H1 (cell line): ENCODE results near the gene ASPDH. TPM values are rescaled to one million over a fixed set of nuclear protein-coding genes. Genes with fewer than 3 reads are reported as not detected.

Experiments
- CTCF ChIA-PET: fragments of 300-600 bp; sonication (Branson Sonifier 250); formaldehyde crosslinking; loops from one replicate; lab custom pipeline; 2021; ENCODE audit not compliant: partially characterized antibody; lab: Charles Lee
- POLR2A ChIA-PET: fragments of 300-600 bp; sonication (Branson Sonifier 250); formaldehyde crosslinking; loops from one replicate; lab custom pipeline; 2021; ENCODE audit warnings: inconsistent platforms; ENCODE audit not compliant: partially characterized antibody; lab: Charles Lee
- DNase-seq, 2 experiments: peaks; one replicate each; pipeline versions ENCODE4 v3.0.0 to v3.0.0-alpha.2; 2010 to 2022; ENCODE audit warnings: low spot score in 2 of 2, low read depth in 1 of 2, mixed read lengths in 1 of 2
- FAIRE-seq: peaks from 2 replicates; lab custom pipeline; 2011; peaks lifted over from hg19 to GRCh38; lab: Jason Lieb, UNC
- H2AFZ ChIP-seq: 2 replicates; pipeline ENCODE4 v1.8.1; 2012; ENCODE audit warnings: low read length, inconsistent platforms
- H2AK5ac ChIP-seq: 2 replicates; pipeline ENCODE4 v1.6.1; 2013; ENCODE audit warnings: low read depth, low read length
- H2BK120ac ChIP-seq: replicated peaks from 2 replicates; pipeline ENCODE3; 2013; ENCODE audit warnings: low read depth, low read length, inconsistent platforms
- H2BK12ac ChIP-seq: 2 replicates; pipeline ENCODE4 v1.6.1; 2013; ENCODE audit warnings: low read depth, low read length
- H2BK15ac ChIP-seq: 2 replicates; pipeline ENCODE4 v1.6.1; 2013; ENCODE audit warnings: low read length
- H2BK20ac ChIP-seq: 2 replicates; pipeline ENCODE4 v1.6.1; 2013; ENCODE audit warnings: low read length
- H2BK5ac ChIP-seq: 2 replicates; pipeline ENCODE4 v1.6.1; 2013; ENCODE audit warnings: low read depth, low read length
- H3K14ac ChIP-seq: 2 replicates; pipeline ENCODE4 v1.6.1; 2013; ENCODE audit warnings: inconsistent platforms; ENCODE audit not compliant: insufficient read length
- H3K18ac ChIP-seq: 2 replicates; pipeline ENCODE4 v1.6.1; 2013; ENCODE audit warnings: low read length; ENCODE audit errors: extremely low read depth
- H3K23ac ChIP-seq: 2 replicates; pipeline ENCODE4 v1.6.1; 2013; ENCODE audit warnings: inconsistent platforms; ENCODE audit not compliant: insufficient read length
- H3K23me2 ChIP-seq: 2 replicates; pipeline ENCODE4 v1.6.1; 2013; ENCODE audit warnings: low read depth, low read length
- H3K27ac ChIP-seq: 2 replicates; pipeline ENCODE4 v1.6.1; 2011; ENCODE audit warnings: low read depth, low read length, inconsistent platforms
- H3K27me3 ChIP-seq, 4 experiments: replicated peaks in 1 of 4; 1 replicate in 1 of 4; 2 replicates in 3 of 4; pipeline versions ENCODE4 v1.6.1 to v1.8.1; 2011 to 2013; ENCODE audit warnings: low read length in 3 of 4, mild to moderate bottlenecking in 3 of 4, inconsistent platforms in 2 of 4, mixed read lengths in 2 of 4, moderate library complexity in 1 of 4; ENCODE audit not compliant: control insufficient read depth in 3 of 4, insufficient read depth in 3 of 4; ENCODE audit errors: extremely low read depth in 1 of 4
- H3K36me3 ChIP-seq, 4 experiments: 2 replicates each; pipeline versions ENCODE4 v1.6.1 to v1.8.1; 2011 to 2013; ENCODE audit warnings: mild to moderate bottlenecking in 4 of 4, low read length in 3 of 4, moderate library complexity in 2 of 4, control low read depth in 1 of 4, inconsistent platforms in 1 of 4; ENCODE audit not compliant: insufficient read depth in 4 of 4, control insufficient read depth in 2 of 4
- H3K4ac ChIP-seq: replicated peaks from 2 replicates; pipeline ENCODE3; 2013; ENCODE audit warnings: low read length, low read depth, mixed read lengths, inconsistent platforms; ENCODE audit not compliant: insufficient read length
- H3K4me1 ChIP-seq, 4 experiments: replicated peaks in 1 of 4; 1 replicate in 1 of 4; 2 replicates in 3 of 4; pipeline versions ENCODE4 v1.6.1 to v1.8.1; 2011 to 2013; ENCODE audit warnings: low read length in 3 of 4, inconsistent platforms in 2 of 4, mixed read lengths in 1 of 4; ENCODE audit not compliant: insufficient read depth in 4 of 4, control insufficient read depth in 3 of 4
- H3K4me2 ChIP-seq, 2 experiments: 2 replicates each; pipeline versions ENCODE4 v1.6.1 to v1.8.1; 2011 to 2013; ENCODE audit warnings: low read depth in 2 of 2, low read length in 2 of 2, control low read depth in 1 of 2, inconsistent platforms in 1 of 2, mild to moderate bottlenecking in 1 of 2; ENCODE audit not compliant: insufficient read depth in 1 of 2
- H3K4me3 ChIP-seq, 4 experiments: fragments of 200-600, 300-600 bp in 1 of 4; sonication (generic), shearing (Covaris generic), sonication (Bioruptor Twin) in 1 of 4; 2 replicates each; pipeline versions ENCODE4 v1.5.1 to v1.8.1; 2011 to 2016; ENCODE audit warnings: low read length in 4 of 4, low read depth in 3 of 4, control low read depth in 2 of 4, inconsistent platforms in 2 of 4, mild to moderate bottlenecking in 2 of 4, mixed read lengths in 1 of 4, moderate library complexity in 1 of 4; ENCODE audit not compliant: insufficient read depth in 2 of 4; ENCODE audit errors: extremely low read depth in 1 of 4
- H3K56ac ChIP-seq: replicated peaks from 2 replicates; pipeline ENCODE3; 2013; ENCODE audit warnings: low read depth, mild to moderate bottlenecking, mixed read lengths, low read length, inconsistent platforms; ENCODE audit not compliant: insufficient read length
- H3K79me1 ChIP-seq: 2 replicates; pipeline ENCODE4 v1.6.1; 2013; ENCODE audit warnings: low read depth, low read length, control low read depth
- H3K79me2 ChIP-seq, 2 experiments: 2 replicates each; pipeline versions ENCODE4 v1.6.1 to v1.8.1; 2012 to 2013; ENCODE audit warnings: low read length in 2 of 2, mild to moderate bottlenecking in 2 of 2, inconsistent platforms in 1 of 2; ENCODE audit not compliant: insufficient read depth in 2 of 2, control insufficient read depth in 1 of 2
- H3K9ac ChIP-seq, 4 experiments: replicated peaks in 1 of 4; 1 replicate in 1 of 4; 2 replicates in 3 of 4; pipeline versions ENCODE4 v1.6.1 to v1.8.1; 2011 to 2013; ENCODE audit warnings: low read depth in 3 of 4, low read length in 3 of 4, control low read depth in 2 of 4, mild to moderate bottlenecking in 2 of 4, moderate library complexity in 2 of 4, inconsistent platforms in 1 of 4; ENCODE audit errors: extremely low read depth in 1 of 4
- H3K9me3 ChIP-seq, 2 experiments: 2 replicates each; pipeline versions ENCODE4 v1.6.1 to v1.8.1; 2012 to 2013; ENCODE audit warnings: mild to moderate bottlenecking in 2 of 2, moderate library complexity in 2 of 2, control low read depth in 1 of 2, inconsistent platforms in 1 of 2, low read depth in 1 of 2, low read length in 1 of 2, mixed read lengths in 1 of 2; ENCODE audit not compliant: insufficient read depth in 2 of 2
- H4K20me1 ChIP-seq, 2 experiments: replicated peaks in 1 of 2; 2 replicates each; pipeline versions ENCODE3 to v1.8.1; 2011 to 2013; ENCODE audit warnings: inconsistent platforms in 2 of 2, low read length in 2 of 2, mild to moderate bottlenecking in 1 of 2; ENCODE audit not compliant: insufficient read depth in 2 of 2, control insufficient read depth in 1 of 2
- H4K5ac ChIP-seq: 2 replicates; pipeline ENCODE4 v1.6.1; 2013; ENCODE audit warnings: low read length, low read depth, mixed read lengths, inconsistent platforms; ENCODE audit not compliant: insufficient read length
- H4K8ac ChIP-seq: 2 replicates; pipeline ENCODE4 v1.8.0; 2013; ENCODE audit warnings: mild to moderate bottlenecking, moderate library complexity, low read length, inconsistent platforms; ENCODE audit not compliant: insufficient read depth; ENCODE audit errors: extremely low read depth
- H4K91ac ChIP-seq: replicated peaks from 2 replicates; pipeline ENCODE3; 2013; ENCODE audit warnings: low read length, mixed read lengths, inconsistent platforms; ENCODE audit not compliant: insufficient read length
- BCL11A ChIP-seq, 2 experiments: IDR thresholded peaks; one replicate each; pipeline ENCODE4 v1.6.1; 2011; ENCODE audit warnings: low read depth in 2 of 2, low read length in 2 of 2, mild to moderate bottlenecking in 2 of 2
- CBX5 ChIP-seq: fragments of 300-800, 300-1000 bp; sonication (generic); IDR thresholded peaks from 2 replicates; pipeline ENCODE4 v1.7.1; 2016; ENCODE audit warnings: antibody characterized with exemption, low read length, low read depth
- HDAC2 ChIP-seq, 2 experiments: fragments of 300-600 bp in 1 of 2; sonication (generic) in 1 of 2; IDR thresholded peaks; 2 replicates each; pipeline ENCODE4 v1.6.1; 2011 to 2012; ENCODE audit warnings: low read depth in 2 of 2, low read length in 2 of 2, mild to moderate bottlenecking in 2 of 2, moderate library complexity in 2 of 2, borderline replicate concordance in 1 of 2, inconsistent platforms in 1 of 2
- KDM5A ChIP-seq: fragments of 200-600 bp; IDR thresholded peaks from 2 replicates; pipeline ENCODE4 v1.7.1; 2012; ENCODE audit warnings: mild to moderate bottlenecking, low read length, inconsistent platforms, mixed read lengths
- NANOG ChIP-seq: IDR thresholded peaks from 2 replicates; pipeline ENCODE4 v1.6.1; 2011; ENCODE audit warnings: low read length, low read depth, mild to moderate bottlenecking, inconsistent platforms; ENCODE audit not compliant: insufficient read depth, poor library complexity, severe bottlenecking
- POU5F1 ChIP-seq: IDR thresholded peaks from 2 replicates; pipeline ENCODE4 v1.6.1; 2011; ENCODE audit warnings: low read depth, mild to moderate bottlenecking, low read length, moderate library complexity
- RNF2 ChIP-seq: fragments of 200-900, 300-1000 bp; sonication (generic); IDR thresholded peaks from 2 replicates; pipeline ENCODE4 v1.7.1; 2016; ENCODE audit warnings: borderline replicate concordance, low read depth, mild to moderate bottlenecking, antibody characterized with exemption, low read length; ENCODE audit not compliant: poor library complexity, severe bottlenecking; ENCODE audit errors: missing control alignments
- RXRA ChIP-seq: IDR thresholded peaks from 2 replicates; pipeline ENCODE4 v1.6.1; 2011; ENCODE audit warnings: low read depth, mild to moderate bottlenecking, low read length, moderate library complexity; ENCODE audit not compliant: insufficient read depth
- SRF ChIP-seq: IDR thresholded peaks from 2 replicates; pipeline ENCODE4 v1.6.1; 2011; ENCODE audit warnings: mild to moderate bottlenecking, low read depth, low read length, moderate library complexity
- SUZ12 ChIP-seq: fragments of 200-600 bp; sonication (generic); IDR thresholded peaks from 2 replicates; pipeline ENCODE4 v1.6.1; 2012; ENCODE audit warnings: mild to moderate bottlenecking, inconsistent platforms, low read length, moderate library complexity, mixed read lengths
- TAF7 ChIP-seq: optimal IDR thresholded peaks from 2 replicates; pipeline ENCODE3; 2011; ENCODE audit warnings: low read depth, mild to moderate bottlenecking, inconsistent platforms, low read length, moderate library complexity, borderline replicate concordance
- WGBS, 2 experiments: shearing (Covaris generic) in 1 of 2; methylation state at CpG; one replicate each; pipeline versions ENCODE4 v1.1.6 to v1.1.7; 2013 to 2015; ENCODE audit warnings: low lambda C conversion rate in 2 of 2, mixed read lengths in 2 of 2, inconsistent platforms in 1 of 2, low coverage in 1 of 2, missing lambda C conversion rate in 1 of 2; ENCODE audit not compliant: insufficient replicate concordance in 2 of 2, insufficient coverage in 1 of 2, insufficient read length in 1 of 2; ENCODE audit errors: extremely low coverage in 1 of 2, missing lambda C conversion rate in 1 of 2; 5-methylcytosine and 5-hydroxymethylcytosine counted together
- polyA plus RNA-seq, 7 experiments: library from polyadenylated mRNA; depleted of rRNA in 3 of 7; stranded (reverse) in 5 of 7; unstranded in 2 of 7; fragments of >200 nt in 5 of 7; fragments of 200-250 nt in 2 of 7; gene quantifications; 1 replicate in 5 of 7; 2 replicates in 1 of 7; 4 replicates in 1 of 7; pipeline versions ENCODE4 v1.2.1 to v1.2.3, GENCODE V29; 2011 to 2013; ENCODE audit warnings: missing spikeins in 2 of 7, mixed read lengths in 2 of 7
- total RNA-seq: library from RNA; stranded (reverse); fragmentation: NEBNext Ultra II Directional; extraction: Animal tissue kit (Norgen Biotek cat#: 25700); gene quantifications from 2 replicates; pipeline ENCODE4 v1.2.1, GENCODE V29; 2021

The ASPDH gene
- total and polyA plus RNA-seq, 2 of the 8 experiments (the other 6 are each of a cell fraction or from before 2014, with no cell fraction given): not detected

DNA sequence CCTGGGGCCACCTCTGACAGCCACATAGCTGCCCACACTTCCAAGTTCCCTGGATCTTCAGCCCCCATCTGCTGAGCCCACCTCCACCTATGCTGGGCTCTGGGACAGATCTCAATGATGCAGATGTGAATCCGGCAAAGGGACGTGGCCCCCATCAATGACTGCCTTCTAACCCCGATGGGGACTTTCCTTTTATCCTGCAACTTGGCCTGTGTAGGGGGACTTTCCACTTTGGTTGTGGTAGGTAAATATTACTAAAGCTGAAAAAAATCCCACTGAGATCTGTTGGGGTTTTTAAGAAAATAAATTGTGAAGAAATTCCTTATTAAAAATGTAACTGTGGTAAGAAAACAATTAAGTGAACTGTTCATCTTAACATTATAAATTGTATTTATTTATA, 20.8 kb upstream of the ASPDH start:
- Histone ChIP-seq H2AK5ac (no peak overlapping the region), H2BK5ac (no peak overlapping the region), H2BK120ac (no peak overlapping the region), H3K27ac (no peak overlapping the region), H3K27me3 (no peaks in the 10 kb centered on the region; a peak in 1 of 7 replicates), H3K23ac (no peak overlapping the region), H3K36me3 (0 out of 8 replicates have a peak, but pooled peaks cover 0 to 3% (median 0%) of the 10 kb centered on the region in 4 experiments), H2BK12ac (no peak overlapping the region), H3K79me2 (no peaks in the 10 kb centered on the region), H3K56ac (no peak overlapping the region), H4K8ac (no peak overlapping the region), H3K9ac (no peak overlapping the region), H2AFZ (no peak overlapping the region), H2BK20ac (no peak overlapping the region), H3K14ac (no peak overlapping the region), H3K79me1 (no peaks in the 10 kb centered on the region), H2BK15ac (no peak overlapping the region), H3K23me2 (no peaks in the 10 kb centered on the region; the same call in 1 of the 2 replicates), H4K5ac (no peak overlapping the region), H3K9me3 (peaks cover 0 to 3% of the 10 kb centered on the region in 2 experiments; a peak in 1 of 4 replicates), H3K4me2 (no peak overlapping the region), H3K4ac (no peak overlapping the region), H4K20me1 (peaks cover 0 to 4% of the 10 kb centered on the region in 2 experiments), H4K91ac (no peak overlapping the region), H3K4me3 (no peak overlapping the region), H3K18ac (no peak overlapping the region), H3K4me1 (peaks cover 0 to 5% (median 1%) of the 10 kb centered on the region in 4 experiments; a peak in 3 of 7 replicates)
- CTCF ChIA-PET: interaction anchor here (0.8 to 17.1 kb wide), 9 partner anchors 8 to 249 kb away, joined by 3 to 269 read pairs (median 3); partner anchors contain the start of genes ASPDH and JOSD2
- POLR2A ChIA-PET: interaction anchor here (0.6 kb wide), 1 partner anchor 126 kb away, joined by 4 read pairs; no protein-coding TSS in a partner anchor
- WGBS, 2 experiments: 89% methylated on average over 3 of the region's 3 CpGs; no CpG with 5 or more reads in 1 of the 2 experiments
- FAIRE-seq: no peak
- DNase-seq: no peak
- TF ChIP-seq RXRA: no peak
- no peak for TF ChIP-seq RNF2
- no peak for TF ChIP-seq TAF7
- TF ChIP-seq CBX5: no peak
- TF ChIP-seq BCL11A (IDR thresholded peaks at IDR 0.05; ENCODE audit: low read depth in 2 of 2, low read length in 2 of 2): no peak
- TF ChIP-seq NANOG: no peak
- no peak for TF ChIP-seq HDAC2 (IDR thresholded peaks at IDR 0.05; ENCODE audit: borderline replicate concordance in 1 of 2, low read depth in 2 of 2, low read length in 2 of 2)
- TF ChIP-seq SRF: no peak
- TF ChIP-seq SUZ12: no peak
- no peak for TF ChIP-seq KDM5A
- TF ChIP-seq POU5F1: no peak
